ENCODE data around the gene CNTLN.

DNA sequence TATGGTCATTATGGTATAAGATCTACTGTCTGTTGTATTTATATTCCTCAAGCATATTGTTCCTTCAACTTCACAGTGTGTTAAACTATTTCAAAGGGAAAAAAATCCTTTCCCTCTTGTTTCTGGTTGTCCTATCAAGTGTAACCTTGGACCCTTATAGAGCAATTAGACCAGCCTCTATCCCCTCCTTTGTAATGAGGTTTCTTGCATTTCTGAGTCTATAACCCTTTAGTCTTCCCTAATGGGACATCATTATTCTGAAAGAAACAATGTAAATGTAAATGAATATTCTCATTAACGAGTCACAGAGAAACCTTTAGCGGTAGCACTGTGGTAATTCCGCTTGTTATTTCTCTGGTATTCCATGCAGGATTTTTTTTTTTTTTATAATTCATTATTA is 197.3 kb downstream of the CNTLN start:
- TF ChIP-seq NFIC (IDR thresholded peaks at IDR 0.05) = no peak
- TF ChIP-seq, protein P1, sequence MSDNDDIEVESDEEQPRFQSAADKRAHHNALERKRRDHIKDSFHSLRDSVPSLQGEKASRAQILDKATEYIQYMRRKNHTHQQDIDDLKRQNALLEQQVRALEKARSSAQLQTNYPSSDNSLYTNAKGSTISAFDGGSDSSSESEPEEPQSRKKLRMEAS (IDR thresholded peaks at IDR 0.05) = no peak
- TF ChIP-seq RAD21 (IDR thresholded peaks at IDR 0.05; ENCODE audit: low read depth) = no peak
- no peak for TF ChIP-seq EP300 (IDR thresholded peaks at IDR 0.05; ENCODE audit: borderline replicate concordance)
- TF ChIP-seq CREB1 (IDR thresholded peaks at IDR 0.05; ENCODE audit: low read depth) = no peak
- TF ChIP-seq EGR1 (IDR thresholded peaks at IDR 0.05) = no peak
- no peak for TF ChIP-seq YY1 (IDR thresholded peaks at IDR 0.05; ENCODE audit: low read depth)
- no peak for TF ChIP-seq TAF1 (IDR thresholded peaks at IDR 0.05; ENCODE audit: low read depth)
- TF ChIP-seq, protein P2, sequence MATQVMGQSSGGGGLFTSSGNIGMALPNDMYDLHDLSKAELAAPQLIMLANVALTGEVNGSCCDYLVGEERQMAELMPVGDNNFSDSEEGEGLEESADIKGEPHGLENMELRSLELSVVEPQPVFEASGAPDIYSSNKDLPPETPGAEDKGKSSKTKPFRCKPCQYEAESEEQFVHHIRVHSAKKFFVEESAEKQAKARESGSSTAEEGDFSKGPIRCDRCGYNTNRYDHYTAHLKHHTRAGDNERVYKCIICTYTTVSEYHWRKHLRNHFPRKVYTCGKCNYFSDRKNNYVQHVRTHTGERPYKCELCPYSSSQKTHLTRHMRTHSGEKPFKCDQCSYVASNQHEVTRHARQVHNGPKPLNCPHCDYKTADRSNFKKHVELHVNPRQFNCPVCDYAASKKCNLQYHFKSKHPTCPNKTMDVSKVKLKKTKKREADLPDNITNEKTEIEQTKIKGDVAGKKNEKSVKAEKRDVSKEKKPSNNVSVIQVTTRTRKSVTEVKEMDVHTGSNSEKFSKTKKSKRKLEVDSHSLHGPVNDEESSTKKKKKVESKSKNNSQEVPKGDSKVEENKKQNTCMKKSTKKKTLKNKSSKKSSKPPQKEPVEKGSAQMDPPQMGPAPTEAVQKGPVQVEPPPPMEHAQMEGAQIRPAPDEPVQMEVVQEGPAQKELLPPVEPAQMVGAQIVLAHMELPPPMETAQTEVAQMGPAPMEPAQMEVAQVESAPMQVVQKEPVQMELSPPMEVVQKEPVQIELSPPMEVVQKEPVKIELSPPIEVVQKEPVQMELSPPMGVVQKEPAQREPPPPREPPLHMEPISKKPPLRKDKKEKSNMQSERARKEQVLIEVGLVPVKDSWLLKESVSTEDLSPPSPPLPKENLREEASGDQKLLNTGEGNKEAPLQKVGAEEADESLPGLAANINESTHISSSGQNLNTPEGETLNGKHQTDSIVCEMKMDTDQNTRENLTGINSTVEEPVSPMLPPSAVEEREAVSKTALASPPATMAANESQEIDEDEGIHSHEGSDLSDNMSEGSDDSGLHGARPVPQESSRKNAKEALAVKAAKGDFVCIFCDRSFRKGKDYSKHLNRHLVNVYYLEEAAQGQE (IDR thresholded peaks at IDR 0.05; ENCODE audit: low read depth) = no peak
- TF ChIP-seq, protein P3, sequence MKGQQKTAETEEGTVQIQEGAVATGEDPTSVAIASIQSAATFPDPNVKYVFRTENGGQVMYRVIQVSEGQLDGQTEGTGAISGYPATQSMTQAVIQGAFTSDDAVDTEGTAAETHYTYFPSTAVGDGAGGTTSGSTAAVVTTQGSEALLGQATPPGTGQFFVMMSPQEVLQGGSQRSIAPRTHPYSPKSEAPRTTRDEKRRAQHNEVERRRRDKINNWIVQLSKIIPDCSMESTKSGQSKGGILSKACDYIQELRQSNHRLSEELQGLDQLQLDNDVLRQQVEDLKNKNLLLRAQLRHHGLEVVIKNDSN (IDR thresholded peaks at IDR 0.05) = no peak
- no peak for TF ChIP-seq FOXM1 (IDR thresholded peaks at IDR 0.05; ENCODE audit: borderline replicate concordance, low read depth)
- TF ChIP-seq CEBPB (IDR thresholded peaks at IDR 0.05) = no peak
- no peak for TF ChIP-seq TEAD4 (IDR thresholded peaks at IDR 0.05)
- no peak for TF ChIP-seq TCF12 (IDR thresholded peaks at IDR 0.05; ENCODE audit: low read depth)

All from Ishikawa (cell line).